ENCODE results near the gene POLR1A.

The POLR1A gene

DNA sequence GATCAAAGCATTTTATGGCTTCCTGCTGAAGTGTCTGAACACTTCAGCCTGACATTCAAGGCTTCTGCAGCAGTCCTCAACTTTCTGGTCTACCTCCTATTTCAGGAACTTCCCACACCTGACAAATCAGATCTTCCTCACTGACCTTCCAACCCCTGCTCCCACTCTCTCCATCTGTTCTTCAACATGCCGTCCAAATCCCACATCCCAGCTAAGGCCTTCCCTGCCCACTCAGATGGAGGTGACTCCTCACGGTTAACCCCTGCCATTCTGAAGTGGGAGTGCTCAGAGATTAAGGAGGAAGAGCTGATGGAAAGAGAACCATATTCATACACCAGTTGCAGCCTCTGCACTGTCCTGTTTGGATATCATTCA lies 104.8 kb downstream of the POLR1A start:
- no peaks in the 10 kb centered on the region for H3K27me3 ChIP-seq (ENCODE audit: insufficient read depth, poor library complexity, severe bottlenecking)
- no peaks in the 10 kb centered on the region for H3K36me3 ChIP-seq (ENCODE audit: low read depth)
- H3K9me3 ChIP-seq (ENCODE audit: severe bottlenecking) = no peaks in the 10 kb centered on the region
- TF ChIP-seq, protein P1, sequence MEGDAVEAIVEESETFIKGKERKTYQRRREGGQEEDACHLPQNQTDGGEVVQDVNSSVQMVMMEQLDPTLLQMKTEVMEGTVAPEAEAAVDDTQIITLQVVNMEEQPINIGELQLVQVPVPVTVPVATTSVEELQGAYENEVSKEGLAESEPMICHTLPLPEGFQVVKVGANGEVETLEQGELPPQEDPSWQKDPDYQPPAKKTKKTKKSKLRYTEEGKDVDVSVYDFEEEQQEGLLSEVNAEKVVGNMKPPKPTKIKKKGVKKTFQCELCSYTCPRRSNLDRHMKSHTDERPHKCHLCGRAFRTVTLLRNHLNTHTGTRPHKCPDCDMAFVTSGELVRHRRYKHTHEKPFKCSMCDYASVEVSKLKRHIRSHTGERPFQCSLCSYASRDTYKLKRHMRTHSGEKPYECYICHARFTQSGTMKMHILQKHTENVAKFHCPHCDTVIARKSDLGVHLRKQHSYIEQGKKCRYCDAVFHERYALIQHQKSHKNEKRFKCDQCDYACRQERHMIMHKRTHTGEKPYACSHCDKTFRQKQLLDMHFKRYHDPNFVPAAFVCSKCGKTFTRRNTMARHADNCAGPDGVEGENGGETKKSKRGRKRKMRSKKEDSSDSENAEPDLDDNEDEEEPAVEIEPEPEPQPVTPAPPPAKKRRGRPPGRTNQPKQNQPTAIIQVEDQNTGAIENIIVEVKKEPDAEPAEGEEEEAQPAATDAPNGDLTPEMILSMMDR (IDR thresholded peaks at IDR 0.05; ENCODE audit: poor library complexity, severe bottlenecking) = no peak
- no peaks in the 10 kb centered on the region for H3K4me1 ChIP-seq (ENCODE audit: insufficient read depth, poor library complexity, severe bottlenecking)
- ATAC-seq (ENCODE audit: low read depth) = no peak
- DNase-seq (ENCODE audit: low spot score) = no peak
- no peak overlapping the region for H3K4me3 ChIP-seq (ENCODE audit: severe bottlenecking)
- H3K27ac ChIP-seq (ENCODE audit: poor library complexity, severe bottlenecking) = no peak overlapping the region

DNA sequence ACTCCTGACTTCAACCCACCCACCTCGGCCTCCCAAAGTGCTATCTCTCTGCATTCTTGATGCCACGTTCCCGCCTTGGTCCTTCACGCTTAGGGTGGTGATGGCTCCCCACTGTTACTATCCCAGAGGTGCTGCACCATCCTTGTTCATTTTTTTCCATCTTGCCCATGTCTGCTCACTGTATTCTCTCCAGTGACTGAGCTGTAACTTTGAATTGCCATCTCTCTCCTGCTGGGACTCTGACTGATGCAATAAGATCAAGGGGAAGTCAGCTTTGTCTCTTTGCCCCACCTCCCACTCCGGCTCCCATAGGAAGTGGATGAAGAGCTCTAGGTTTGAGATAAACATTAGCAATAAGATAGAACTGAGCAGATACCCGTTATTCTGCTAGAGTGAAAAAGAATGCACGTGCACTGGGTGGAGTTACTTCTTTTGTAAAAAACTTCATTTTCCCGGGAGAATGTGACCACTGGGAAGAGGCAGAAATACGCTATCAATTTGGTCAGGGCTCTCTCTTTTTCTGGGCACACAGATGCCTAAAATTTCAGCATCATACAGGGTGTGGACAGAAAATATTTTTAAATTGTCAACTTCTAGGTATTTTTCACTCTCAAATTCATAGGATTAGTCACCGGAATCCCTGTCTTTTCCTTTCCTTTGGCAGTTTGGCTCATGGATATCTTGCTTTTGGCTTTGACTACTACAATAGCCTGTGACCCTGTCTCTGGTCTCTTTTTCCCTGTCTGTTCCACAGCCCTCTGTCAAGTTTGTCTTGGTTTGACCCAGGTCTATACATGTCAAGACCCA lies 105.4 kb downstream of the POLR1A start:
- no peaks in the 10 kb centered on the region for H3K4me1 ChIP-seq (ENCODE audit: insufficient read depth, poor library complexity, severe bottlenecking)

DNA sequence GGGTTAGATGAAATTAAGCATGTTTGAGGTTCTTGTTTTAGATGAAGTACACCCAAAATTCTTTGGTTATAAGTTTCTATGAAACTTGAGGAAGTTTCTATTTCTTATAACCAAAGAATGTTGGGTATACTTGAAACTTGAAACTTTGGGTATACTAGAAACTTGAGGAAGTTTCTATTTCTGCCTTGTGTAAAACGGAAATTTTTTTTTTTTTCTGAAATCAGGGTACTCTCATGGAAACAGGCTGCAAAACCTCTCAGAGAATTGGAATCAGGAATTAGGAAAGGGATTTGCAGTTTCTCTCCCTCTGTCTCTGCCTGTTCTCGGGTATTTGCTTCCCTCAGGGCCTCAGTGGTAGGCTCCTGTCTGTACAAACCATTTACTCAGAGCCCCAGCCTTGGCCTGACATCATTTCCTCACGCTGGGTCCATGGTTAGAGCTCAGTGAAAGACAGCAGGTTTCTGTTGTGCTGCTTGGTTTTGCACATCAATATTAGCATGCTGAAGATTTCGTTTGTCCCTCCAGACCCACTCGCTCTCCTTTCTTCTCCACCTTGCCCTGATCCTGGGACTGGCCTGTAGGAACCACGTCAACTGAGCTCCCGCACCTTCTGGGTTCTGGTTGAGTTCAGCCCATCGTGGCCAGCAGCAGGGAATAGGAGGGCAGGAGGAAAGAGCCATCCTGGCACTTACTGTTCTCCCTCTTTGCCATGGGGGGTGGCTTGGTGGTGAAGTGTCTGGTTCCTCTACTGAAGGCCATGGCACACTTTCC lies 106.4 kb downstream of the POLR1A start:
- no peak overlapping the region for H3K4me3 ChIP-seq (ENCODE audit: severe bottlenecking)

More for the DNA sequence above, 105.4 kb downstream of the POLR1A start:
- Histone ChIP-seq H3K36me3 (ENCODE audit: low read depth) (no peaks in the 10 kb centered on the region), H3K27me3 (ENCODE audit: insufficient read depth, poor library complexity, severe bottlenecking) (no peaks in the 10 kb centered on the region), H3K9me3 (ENCODE audit: severe bottlenecking) (no peaks in the 10 kb centered on the region), H3K27ac (ENCODE audit: poor library complexity, severe bottlenecking) (no peak overlapping the region), H3K4me3 (ENCODE audit: severe bottlenecking) (no peak overlapping the region)
- ATAC-seq (ENCODE audit: low read depth) = no peak
- no peak for DNase-seq (ENCODE audit: low spot score)
- TF ChIP-seq, protein P1 (IDR thresholded peaks at IDR 0.05; ENCODE audit: poor library complexity, severe bottlenecking) = no peak

DNA sequence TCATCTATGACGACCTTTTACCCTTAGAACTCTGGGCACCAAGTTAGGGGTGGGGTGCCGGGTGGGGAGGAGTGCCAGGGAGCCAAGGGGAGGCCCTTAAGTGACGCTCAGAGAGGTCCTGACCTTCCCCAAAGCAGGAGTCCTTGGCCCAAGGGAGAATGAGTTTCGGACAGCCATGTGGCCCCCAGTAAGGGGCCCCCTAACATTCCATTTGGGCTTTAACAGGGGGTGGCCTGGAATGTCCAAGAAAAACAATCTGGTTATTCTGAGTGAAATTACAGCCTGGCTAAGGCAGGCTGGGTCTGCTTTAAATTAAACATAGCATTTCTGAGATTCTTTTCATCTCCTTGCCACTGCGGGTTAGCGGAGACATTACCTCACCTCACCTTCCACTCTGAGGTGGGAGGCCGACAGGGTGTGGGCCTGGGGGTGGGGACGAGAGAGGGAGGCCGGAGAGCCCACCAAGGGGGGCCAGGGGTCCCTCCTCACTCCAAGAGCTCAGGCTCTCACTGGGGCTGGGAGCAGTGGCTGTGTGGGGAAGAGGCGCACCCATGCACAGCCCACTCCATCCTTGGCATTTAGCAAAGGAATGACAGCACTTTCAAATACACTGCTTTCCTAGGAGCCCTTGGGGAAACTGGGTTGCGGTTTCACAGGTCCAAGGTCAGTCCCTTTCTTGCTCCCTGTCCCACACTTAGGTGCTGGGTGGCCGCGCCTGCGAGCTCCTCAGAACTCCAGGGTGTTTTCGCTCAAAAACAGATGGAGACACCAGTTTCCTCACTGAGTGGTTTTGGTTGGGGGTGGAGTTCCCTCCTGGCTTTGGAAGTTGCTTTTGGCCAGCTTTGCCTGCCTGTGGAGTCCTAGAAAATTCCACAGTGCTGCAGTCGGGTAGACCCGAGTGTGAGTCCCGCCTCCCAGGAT lies 107.4 kb downstream of the POLR1A start:
- H3K4me3 ChIP-seq (ENCODE audit: severe bottlenecking) = no peak overlapping the region
- no peak overlapping the region for H3K27ac ChIP-seq (ENCODE audit: poor library complexity, severe bottlenecking)
- H3K27me3 ChIP-seq (ENCODE audit: insufficient read depth, poor library complexity, severe bottlenecking) = no peaks in the 10 kb centered on the region
- H3K36me3 ChIP-seq (ENCODE audit: low read depth) = no peaks in the 10 kb centered on the region
- H3K9me3 ChIP-seq (ENCODE audit: severe bottlenecking) = no peaks in the 10 kb centered on the region
- peaks cover 5% of the 10 kb centered on the region for H3K4me1 ChIP-seq (ENCODE audit: insufficient read depth, poor library complexity, severe bottlenecking)
- ATAC-seq (ENCODE audit: low read depth) (peak; percentile 22; the same call in 1 of the 3 replicates), DNase-seq (ENCODE audit: low spot score) (no peak)
- TF ChIP-seq, protein P1 (IDR thresholded peaks at IDR 0.05; ENCODE audit: poor library complexity, severe bottlenecking) = no peak

More for the DNA sequence above, 106.4 kb downstream of the POLR1A start:
- TF ChIP-seq, protein P1 (IDR thresholded peaks at IDR 0.05; ENCODE audit: poor library complexity, severe bottlenecking) = no peak
- no peaks in the 10 kb centered on the region for H3K4me1 ChIP-seq (ENCODE audit: insufficient read depth, poor library complexity, severe bottlenecking)
- no peak overlapping the region for H3K27ac ChIP-seq (ENCODE audit: poor library complexity, severe bottlenecking)
- no peaks in the 10 kb centered on the region for H3K36me3 ChIP-seq (ENCODE audit: low read depth)
- H3K9me3 ChIP-seq (ENCODE audit: severe bottlenecking) = no peaks in the 10 kb centered on the region
- H3K27me3 ChIP-seq (ENCODE audit: insufficient read depth, poor library complexity, severe bottlenecking) = no peaks in the 10 kb centered on the region
- ATAC-seq (ENCODE audit: low read depth) = no peak
- DNase-seq (ENCODE audit: low spot score) = no peak
